Measurements from ENCODE around the gene NLRP1.
"Not testable (repeated sequence)": the region's sequence is repeated elsewhere in the genome, so short reads cannot be mapped to it uniquely, and the experiment has no call there.

Gene NLRP1

DNA sequence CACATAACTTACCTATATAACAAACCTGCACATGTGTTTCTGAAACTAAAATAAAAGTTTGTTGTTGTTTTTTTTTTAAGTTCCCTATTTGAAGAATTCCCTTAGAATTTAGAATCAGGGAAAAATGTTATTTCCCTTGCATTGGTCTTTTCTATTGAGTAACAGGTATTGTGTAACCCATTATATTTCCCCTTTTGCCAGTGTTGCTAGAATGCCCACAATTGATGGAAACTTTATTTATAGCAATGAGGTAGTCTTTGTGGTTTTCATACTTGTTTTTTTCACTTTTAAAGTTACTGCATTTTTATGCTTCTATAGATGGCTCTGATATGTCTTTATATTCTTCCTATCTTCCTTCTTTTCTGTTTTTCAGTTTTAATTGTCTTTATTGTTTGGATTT is 3.9 kb downstream of the NLRP1 start:
- no peak for DNase-seq
- TF ChIP-seq, protein P1, sequence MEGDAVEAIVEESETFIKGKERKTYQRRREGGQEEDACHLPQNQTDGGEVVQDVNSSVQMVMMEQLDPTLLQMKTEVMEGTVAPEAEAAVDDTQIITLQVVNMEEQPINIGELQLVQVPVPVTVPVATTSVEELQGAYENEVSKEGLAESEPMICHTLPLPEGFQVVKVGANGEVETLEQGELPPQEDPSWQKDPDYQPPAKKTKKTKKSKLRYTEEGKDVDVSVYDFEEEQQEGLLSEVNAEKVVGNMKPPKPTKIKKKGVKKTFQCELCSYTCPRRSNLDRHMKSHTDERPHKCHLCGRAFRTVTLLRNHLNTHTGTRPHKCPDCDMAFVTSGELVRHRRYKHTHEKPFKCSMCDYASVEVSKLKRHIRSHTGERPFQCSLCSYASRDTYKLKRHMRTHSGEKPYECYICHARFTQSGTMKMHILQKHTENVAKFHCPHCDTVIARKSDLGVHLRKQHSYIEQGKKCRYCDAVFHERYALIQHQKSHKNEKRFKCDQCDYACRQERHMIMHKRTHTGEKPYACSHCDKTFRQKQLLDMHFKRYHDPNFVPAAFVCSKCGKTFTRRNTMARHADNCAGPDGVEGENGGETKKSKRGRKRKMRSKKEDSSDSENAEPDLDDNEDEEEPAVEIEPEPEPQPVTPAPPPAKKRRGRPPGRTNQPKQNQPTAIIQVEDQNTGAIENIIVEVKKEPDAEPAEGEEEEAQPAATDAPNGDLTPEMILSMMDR (IDR thresholded peaks at IDR 0.05; ENCODE audit: low read depth, low read length), result no peak
- Histone ChIP-seq H3K4me3 (ENCODE audit: low read depth, low read length) (no peak overlapping the region), H3K4me1 (no peaks in the 10 kb centered on the region), H3K36me3 (no peaks in the 10 kb centered on the region), H3K27me3 (no peaks in the 10 kb centered on the region), H3K9me3 (no peaks in the 10 kb centered on the region)

DNA sequence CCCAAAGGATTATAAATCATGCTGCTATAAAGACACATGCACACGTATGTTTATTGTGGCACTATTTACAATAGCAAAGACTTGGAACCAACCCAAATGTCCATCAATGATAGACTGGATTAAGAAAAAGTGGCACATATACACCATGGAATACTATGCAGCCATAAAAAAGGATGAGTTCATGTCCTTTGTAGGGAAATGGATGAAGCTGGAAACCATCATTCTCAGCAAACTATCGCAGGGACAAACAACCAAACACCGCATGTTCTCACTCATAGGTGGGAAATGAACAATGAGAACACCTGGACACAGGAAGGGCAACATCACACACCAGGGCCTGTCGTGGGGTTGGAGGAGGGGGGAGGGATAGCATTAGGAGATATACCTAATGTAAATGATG is 5.5 kb downstream of the NLRP1 start:
- H3K36me3 ChIP-seq; H3K9me3 ChIP-seq; H3K4me3 ChIP-seq (ENCODE audit: low read depth, low read length); DNase-seq; H3K4me1 ChIP-seq; H3K27me3 ChIP-seq: not testable (repeated sequence)

DNA sequence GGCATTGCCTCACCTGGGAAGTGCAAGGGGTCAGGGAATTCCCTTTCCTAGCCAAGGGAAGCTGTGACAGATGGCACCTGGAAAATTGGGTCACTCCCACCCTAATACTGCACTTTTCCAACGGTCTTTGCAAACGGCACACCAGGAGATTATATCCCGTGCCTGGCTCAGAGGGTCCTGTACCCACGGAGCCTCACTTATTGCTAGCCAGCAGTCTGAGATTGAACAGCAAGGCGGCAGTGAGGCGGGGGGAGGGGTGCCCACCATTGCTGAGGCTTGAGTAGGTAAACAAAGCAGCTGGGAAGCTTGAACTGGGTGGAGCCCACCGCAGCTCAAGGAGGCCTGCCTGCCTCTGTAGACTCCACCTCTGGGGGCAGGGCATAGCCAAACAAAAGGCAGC is 11.3 kb downstream of the NLRP1 start:
- not testable (repeated sequence) for H3K4me3 ChIP-seq (ENCODE audit: low read depth, low read length); H3K9me3 ChIP-seq; DNase-seq; H3K36me3 ChIP-seq; H3K4me1 ChIP-seq; H3K27me3 ChIP-seq

DNA sequence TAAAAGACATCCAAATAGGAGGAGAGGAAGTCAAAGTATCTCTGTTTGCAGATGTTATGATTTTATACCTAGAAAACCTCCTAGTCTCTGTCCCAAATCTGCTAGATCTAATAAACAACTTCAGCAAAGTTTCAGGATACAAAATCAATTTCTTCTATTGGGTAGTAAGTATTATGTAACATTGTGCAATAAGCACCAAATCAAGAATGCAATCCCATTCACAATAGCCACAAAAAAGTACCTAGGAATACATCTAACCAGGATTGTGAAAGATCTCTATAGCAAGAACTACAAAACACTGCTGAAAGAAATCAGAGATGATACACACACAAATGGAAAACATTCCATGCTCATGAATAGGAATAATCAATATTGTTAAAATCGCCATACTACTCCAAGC is 13.0 kb downstream of the NLRP1 start:
- no peak for DNase-seq
- H3K4me1 ChIP-seq, result no peaks in the 10 kb centered on the region
- no peaks in the 10 kb centered on the region for H3K27me3 ChIP-seq
- no peaks in the 10 kb centered on the region for H3K9me3 ChIP-seq
- no peaks in the 10 kb centered on the region for H3K36me3 ChIP-seq
- TF ChIP-seq, protein P1 (IDR thresholded peaks at IDR 0.05; ENCODE audit: low read depth, low read length), result no peak
- no peak overlapping the region for H3K4me3 ChIP-seq (ENCODE audit: low read depth, low read length)

DNA sequence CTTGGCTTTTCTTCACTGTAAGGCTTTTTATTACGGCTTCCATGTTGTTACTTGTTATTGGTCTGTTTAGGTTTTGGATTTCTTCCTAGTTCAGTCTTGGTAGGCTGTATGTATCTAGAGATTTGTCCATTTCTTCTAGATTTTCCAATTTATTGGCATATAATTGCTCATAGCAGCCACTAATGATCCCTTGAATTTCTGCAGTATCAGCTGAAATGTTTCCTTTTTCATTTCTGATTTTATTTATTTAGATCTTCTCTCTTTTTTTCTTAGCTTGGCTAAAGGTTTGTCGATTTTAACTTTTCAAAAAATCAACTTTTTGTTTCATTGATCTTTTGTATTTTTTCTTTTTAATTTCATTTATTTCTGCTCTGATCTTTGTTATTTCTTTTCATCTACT is 18.5 kb downstream of the NLRP1 start:
- no peak for DNase-seq
- Histone ChIP-seq H3K4me1 (no peaks in the 10 kb centered on the region), H3K36me3 (no peaks in the 10 kb centered on the region), H3K27me3 (no peaks in the 10 kb centered on the region), H3K9me3 (no peaks in the 10 kb centered on the region), H3K4me3 (ENCODE audit: low read depth, low read length) (no peak overlapping the region)
- TF ChIP-seq, protein P1 (IDR thresholded peaks at IDR 0.05; ENCODE audit: low read depth, low read length), result no peak

DNA sequence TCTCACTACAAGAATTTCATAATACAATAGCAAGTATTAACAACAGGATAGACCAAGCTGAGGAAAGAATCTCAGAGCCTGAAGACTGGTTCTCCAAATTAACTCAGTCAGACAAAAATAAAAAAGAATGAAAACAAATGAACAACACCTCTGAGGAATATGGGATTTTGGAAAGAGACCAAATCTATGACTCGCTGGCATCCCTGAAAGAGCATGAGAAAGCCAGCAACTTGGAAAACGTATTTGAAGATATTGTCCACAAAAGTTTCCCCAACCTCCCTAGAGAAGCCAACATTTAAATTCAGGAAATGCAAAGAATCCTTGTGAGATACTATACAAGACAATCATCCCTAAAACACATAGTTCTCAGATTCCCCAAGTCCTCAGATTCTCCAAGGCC is 20.9 kb downstream of the NLRP1 start:
- no peaks in the 10 kb centered on the region for H3K36me3 ChIP-seq
- no peaks in the 10 kb centered on the region for H3K27me3 ChIP-seq
- DNase-seq, result no peak
- no peak overlapping the region for H3K4me3 ChIP-seq (ENCODE audit: low read depth, low read length)
- H3K4me1 ChIP-seq, result no peaks in the 10 kb centered on the region
- no peaks in the 10 kb centered on the region for H3K9me3 ChIP-seq
- TF ChIP-seq, protein P1 (IDR thresholded peaks at IDR 0.05; ENCODE audit: low read depth, low read length), result no peak

DNA sequence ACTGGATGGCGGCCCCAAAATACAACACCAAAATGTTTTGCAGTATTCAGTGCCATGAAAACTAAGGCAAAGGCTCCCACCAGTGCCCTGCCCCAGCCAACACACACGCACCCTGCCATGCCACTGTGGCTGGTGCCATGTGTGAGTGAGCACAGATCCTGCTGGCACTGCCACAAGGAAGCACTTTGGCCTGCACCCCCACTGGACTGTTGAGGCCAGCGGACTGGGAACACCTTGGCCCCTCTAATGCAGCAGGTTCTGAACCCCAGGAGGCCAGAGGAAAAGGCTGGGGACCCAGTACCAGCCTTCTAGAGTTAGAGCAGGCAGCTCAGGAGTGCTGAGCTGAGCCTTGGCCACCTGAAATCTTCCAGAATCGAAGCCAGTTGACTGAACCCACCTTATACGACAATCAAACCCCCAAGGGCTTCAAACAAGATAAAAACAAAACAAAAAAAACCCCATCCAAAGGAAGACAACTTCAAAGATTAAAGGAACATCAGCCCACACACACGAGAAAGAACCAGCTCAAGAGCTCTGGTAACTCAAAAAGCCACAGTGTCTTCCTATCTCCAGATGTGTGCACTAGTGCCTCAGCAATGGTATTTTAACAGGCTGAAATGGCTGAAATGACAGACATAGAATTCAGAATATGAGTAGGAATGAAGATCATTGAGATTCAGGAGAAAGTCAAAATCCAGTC is 21.5 kb downstream of the NLRP1 start:
- no peaks in the 10 kb centered on the region for H3K27me3 ChIP-seq
- H3K9me3 ChIP-seq, result no peaks in the 10 kb centered on the region
- no peak overlapping the region for H3K4me3 ChIP-seq (ENCODE audit: low read depth, low read length)
- H3K4me1 ChIP-seq, result no peaks in the 10 kb centered on the region
- no peaks in the 10 kb centered on the region for H3K36me3 ChIP-seq
- TF ChIP-seq, protein P1 (IDR thresholded peaks at IDR 0.05; ENCODE audit: low read depth, low read length), result no peak
- no peak for DNase-seq
